SK-N-SH (cell line): ENCODE data around the gene NDOR1.

Experiments
- CHD2 ChIP-seq: fragments of 150-350 bp; IDR thresholded peaks from 2 replicates; pipeline ENCODE4 v1.6.1; 2018; ENCODE audit warnings: low read length; ENCODE audit not compliant: partially characterized antibody
- CTCF ChIP-seq: fragments of 200-600 bp; sonication (generic); IDR thresholded peaks from 2 replicates; pipeline ENCODE4 v1.6.1; 2017; ENCODE audit warnings: antibody characterized with exemption, mild to moderate bottlenecking, moderate library complexity
- FOSL2 ChIP-seq: IDR thresholded peaks from 2 replicates; pipeline ENCODE4 v1.4.0; 2012; ENCODE audit warnings: low read depth, mild to moderate bottlenecking, moderate library complexity, borderline replicate concordance
- MAX ChIP-seq: IDR thresholded peaks from 2 replicates; pipeline ENCODE4 v1.4.0; 2012; ENCODE audit warnings: low read depth
- NFIC ChIP-seq: IDR thresholded peaks from 2 replicates; pipeline ENCODE4 v1.4.0; 2012; ENCODE audit warnings: borderline replicate concordance
- SIN3A ChIP-seq: IDR thresholded peaks from 2 replicates; pipeline ENCODE4 v1.6.1; 2012; ENCODE audit warnings: low read depth, mild to moderate bottlenecking, low read length, moderate library complexity, borderline replicate concordance
- TCF12 ChIP-seq: IDR thresholded peaks from 2 replicates; pipeline ENCODE4 v1.4.0; 2012
- USF2 ChIP-seq: fragments of 150-350 bp; IDR thresholded peaks from 2 replicates; pipeline ENCODE4 v1.6.1; 2017; ENCODE audit warnings: antibody characterized with exemption, low read length, low read depth, borderline replicate concordance
- YY1 ChIP-seq: IDR thresholded peaks from 2 replicates; pipeline ENCODE4 v1.4.0; 2012; ENCODE audit warnings: low read depth, mild to moderate bottlenecking

DNA sequence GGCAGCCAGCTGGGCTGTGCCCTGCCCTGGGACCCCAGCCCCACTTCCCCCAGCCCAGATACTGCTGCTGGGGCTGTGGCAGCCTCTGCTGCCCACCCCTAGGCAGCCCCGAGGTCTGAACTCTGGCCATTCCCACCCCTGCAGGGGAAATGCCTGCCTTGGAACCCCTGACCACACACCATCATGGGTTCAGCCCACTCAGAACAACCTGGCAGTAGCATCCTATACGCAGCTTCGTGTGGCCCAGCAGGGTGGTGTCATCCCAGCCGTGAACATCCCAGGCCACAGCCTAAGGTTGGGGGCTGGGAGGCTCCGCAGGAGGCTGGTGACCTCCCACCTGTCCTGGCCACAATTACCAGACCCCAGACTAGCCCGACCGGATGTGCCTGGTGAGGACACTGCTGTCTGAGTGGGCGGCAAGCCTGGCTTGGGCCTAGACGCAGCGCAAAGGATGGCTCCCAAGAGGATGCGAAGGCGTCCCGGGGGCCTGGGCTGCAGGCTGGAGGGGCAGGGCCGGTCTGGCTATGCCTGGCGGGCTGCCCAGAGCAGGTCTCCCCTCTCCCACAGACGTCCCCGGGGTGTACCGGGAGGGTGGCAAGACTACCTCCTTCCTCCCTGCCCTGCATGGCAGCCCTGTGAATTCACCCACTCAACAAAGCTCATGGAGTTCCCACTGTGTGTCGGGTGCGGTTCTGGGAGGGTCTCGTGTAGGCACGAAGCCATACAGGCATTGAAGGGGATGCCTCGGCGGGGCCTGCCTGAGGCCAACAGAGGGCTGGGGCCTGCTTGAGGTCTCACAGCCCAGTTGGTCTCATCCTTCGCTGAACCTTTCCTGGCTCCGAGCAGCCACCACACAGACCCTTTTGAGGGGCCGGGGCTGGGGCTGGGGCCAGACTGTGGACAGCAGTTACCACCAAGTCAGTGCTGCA is 23.7 kb downstream of the NDOR1 start:
- TF ChIP-seq NFIC: no peak
- no peak for TF ChIP-seq YY1
- TF ChIP-seq CTCF: no peak
- TF ChIP-seq CHD2: no peak
- no peak for TF ChIP-seq USF2
- no peak for TF ChIP-seq FOSL2
- TF ChIP-seq MAX: no peak
- no peak for TF ChIP-seq SIN3A
- no peak for TF ChIP-seq TCF12
